A549 (cell line): ENCODE results near the gene ERAP2.

Source experiments
- BHLHE40 ChIP-seq: IDR thresholded peaks from 2 replicates; pipeline ENCODE4 v1.6.1; 2012; ENCODE audit warnings: low read depth, low read length, inconsistent platforms
- CTCF ChIP-seq: fragments of >200 bp; sonication (Bioruptor Twin); formaldehyde crosslinking; IDR thresholded peaks from 3 replicates; pipeline ENCODE4 v1.5.1; 2016
- EP300 ChIP-seq, 2 experiments: fragments of >200 bp; sonication (Bioruptor Twin); formaldehyde crosslinking; IDR thresholded peaks; 2 replicates in 1 of 2; 3 replicates in 1 of 2; pipeline ENCODE4 v1.6.1; 2016 to 2017
- KDM1A ChIP-seq: fragments of 200-600 bp; sonication (generic); IDR thresholded peaks from 2 replicates; pipeline ENCODE4 v1.6.1; 2016; ENCODE audit warnings: low read depth, mild to moderate bottlenecking
- PHF8 ChIP-seq: fragments of 200-600 bp; sonication (generic); IDR thresholded peaks from 2 replicates; pipeline ENCODE4 v1.6.1; 2016; ENCODE audit warnings: low read depth, mild to moderate bottlenecking, antibody characterized with exemption, moderate library complexity, borderline replicate concordance
- RAD21 ChIP-seq, 2 experiments: fragments of >200 bp in 1 of 2; sonication (Bioruptor Twin) in 1 of 2; formaldehyde crosslinking in 1 of 2; IDR thresholded peaks in 1 of 2; conservative IDR thresholded peaks in 1 of 2; 2 replicates in 1 of 2; 3 replicates in 1 of 2; pipeline ENCODE4 v1.6.1; 2012 to 2018; ENCODE audit warnings: inconsistent platforms in 1 of 2

GRCh38 chr5:96901384-96901783, 25.1 kb downstream of the ERAP2 start:
- no peak for TF ChIP-seq CTCF
- no peak for TF ChIP-seq PHF8
- TF ChIP-seq EP300 (IDR thresholded peaks at IDR 0.05) = no peak
- no peak for TF ChIP-seq BHLHE40
- TF ChIP-seq RAD21 (conservative IDR thresholded peaks at IDR 0.05 in 1 of 2, IDR thresholded peaks at IDR 0.05 in 1 of 2) = no peak
- TF ChIP-seq KDM1A = no peak
